NCI-H2107 (cell line): Measurements from ENCODE around the gene EXD3.

Experiments
- DNase-seq: peaks from one replicate; lab custom pipeline; 2025; lab: John Stamatoyannopoulos, UW

Gene EXD3

GRCh38 chr9:137306066-137306849, 116.7 kb downstream of the EXD3 start:
- no peak for DNase-seq

- no peak for DNase-seq
Observed at GRCh38 chr9:137305798-137306065, 117.2 kb downstream of the EXD3 start.

GRCh38 chr9:137305060-137305797, 117.7 kb downstream of the EXD3 start:
- DNase-seq = peak; percentile 72

GRCh38 chr9:137304383-137305059, 118.4 kb downstream of the EXD3 start:
- no peak for DNase-seq

GRCh38 chr9:137303893-137304382, 119.0 kb downstream of the EXD3 start:
- no peak for DNase-seq

GRCh38 chr9:137303151-137303892, 119.6 kb downstream of the EXD3 start:
- no peak for DNase-seq

GRCh38 chr9:137302449-137303150, 120.4 kb downstream of the EXD3 start:
- no peak for DNase-seq

GRCh38 chr9:137302118-137302448, 120.9 kb downstream of the EXD3 start, which contains the start of gene NRARP:
Gene NRARP, minus strand, starts transcription at chr9:137302271. Its CDS starts 343 bp downstream, at chr9:137301928.
- DNase-seq = peak; percentile 83

GRCh38 chr9:137301081-137301947, 121.6 kb downstream of the EXD3 start:
- DNase-seq = no peak

GRCh38 chr9:137300567-137301080, 122.3 kb downstream of the EXD3 start:
- DNase-seq = no peak

GRCh38 chr9:137299938-137300337, 123.0 kb downstream of the EXD3 start:
- no peak for DNase-seq

GRCh38 chr9:137299203-137299565, 123.8 kb downstream of the EXD3 start:
- DNase-seq = no peak

- no peak for DNase-seq
Observed at GRCh38 chr9:137298401-137299202, 124.4 kb downstream of the EXD3 start.

- no peak for DNase-seq
Observed at GRCh38 chr9:137297966-137298365, 125.0 kb downstream of the EXD3 start.

- DNase-seq = no peak
Observed at GRCh38 chr9:137296670-137297664, 126.0 kb downstream of the EXD3 start.

- DNase-seq = no peak
Observed at GRCh38 chr9:137295849-137296669, 126.9 kb downstream of the EXD3 start.

GRCh38 chr9:137295238-137295811, 127.6 kb downstream of the EXD3 start:
- DNase-seq = no peak
